Activated CD8-positive, alpha-beta memory T cell treated with anti-CD3 and anti-CD28 coated beads for 1 hour (primary cell): Measurements from ENCODE around the gene FMO2.
"Not testable (repeated sequence)": the region's sequence is repeated elsewhere in the genome, so short reads cannot be mapped to it uniquely, and the experiment has no call there.

ENCODE experiments used
- DNase-seq, 2 donors: peaks; one replicate each; pipeline ENCODE4 v3.0.0-alpha.2; 2020; ENCODE audit warnings: low read depth in 1 of 2; ENCODE audit errors: extremely low read depth in 1 of 2

The FMO2 gene

GRCh38 chr1:171218661-171219060 is 33.6 kb downstream of the FMO2 start:
- DNase-seq, result no peak

- DNase-seq, result no peak
Observed at GRCh38 chr1:171219346-171220080, 34.4 kb downstream of the FMO2 start.

- no peak for DNase-seq
Observed at GRCh38 chr1:171220081-171220420, 35.0 kb downstream of the FMO2 start.

- DNase-seq, result no peak
Observed at GRCh38 chr1:171220581-171221054, 35.5 kb downstream of the FMO2 start.

- DNase-seq, result no peak
Observed at GRCh38 chr1:171221665-171222591, 36.8 kb downstream of the FMO2 start.

- DNase-seq, result no peak
Observed at GRCh38 chr1:171222936-171223335, 37.8 kb downstream of the FMO2 start.

GRCh38 chr1:171224257-171224656 is 39.2 kb downstream of the FMO2 start:
- not testable (repeated sequence) for DNase-seq

GRCh38 chr1:171226747-171227370 is 41.8 kb downstream of the FMO2 start:
- DNase-seq, result no peak

- DNase-seq, result no peak
Observed at GRCh38 chr1:171231326-171231725, 46.2 kb downstream of the FMO2 start.

- DNase-seq, result no peak
Observed at GRCh38 chr1:171233183-171233582, 48.1 kb downstream of the FMO2 start.

GRCh38 chr1:171236231-171236630 is 51.1 kb downstream of the FMO2 start:
- DNase-seq, result not testable (repeated sequence)

- DNase-seq, result no peak
Observed at GRCh38 chr1:171243878-171244277, 58.8 kb downstream of the FMO2 start.

- DNase-seq, result no peak
Observed at GRCh38 chr1:171245458-171246064, 60.5 kb downstream of the FMO2 start.

- no peak for DNase-seq
Observed at GRCh38 chr1:171247501-171247900, 62.4 kb downstream of the FMO2 start.

GRCh38 chr1:171248302-171248701 is 63.2 kb downstream of the FMO2 start, which contains the start of gene FMO1:
Gene FMO1 (plus strand): TSS chr1:171248494. CDS start chr1:171258088, 9,594 bp downstream.
- no peak for DNase-seq

- DNase-seq, result no peak
Observed at GRCh38 chr1:171248841-171249240, 63.7 kb downstream of the FMO2 start.

GRCh38 chr1:171250263-171250662 is 65.2 kb downstream of the FMO2 start:
- DNase-seq, result no peak

GRCh38 chr1:171251042-171251951 is 66.2 kb downstream of the FMO2 start:
- DNase-seq, result no peak

GRCh38 chr1:171251952-171252300 is 66.8 kb downstream of the FMO2 start:
- no peak for DNase-seq

- DNase-seq, result no peak
Observed at GRCh38 chr1:171252482-171252881, 67.4 kb downstream of the FMO2 start.
